K562 (cell line): ENCODE results near the gene RXRA. TPM values are rescaled to one million over a fixed set of nuclear protein-coding genes. Genes with fewer than 3 reads are reported as not detected.

ENCODE experiments used
- ATAC-seq: fragments of 200-7000 bp; cut with Tn5 transposase; 3 replicates; pipeline ENCODE4 v1.9.1; 2020; ENCODE audit warnings: moderate library complexity
- BruUV-seq: library from RNA; stranded (reverse); fragments of 400-500 nt; replicated peaks from 2 replicates; lab custom pipeline; 2021; lab: Mats Ljungman, UMichigan
- CTCF ChIA-PET: fragments of 300-600 bp; formaldehyde crosslinking; extraction: SDS; loops from one replicate; lab custom pipeline; 2021; ENCODE audit warnings: low intra/inter-chr PET ratio; lab: Yijun Ruan, JAX
- POLR2A ChIA-PET: fragments of 300-600, 350-650 bp; sonication (Branson Sonifier 250); formaldehyde crosslinking; extraction: SDS; loops from one replicate; lab custom pipeline; 2021; ENCODE audit warnings: antibody characterized with exemption, inconsistent platforms; lab: Yijun Ruan, JAX
- DNase-seq, 4 experiments: peaks; one replicate each; pipeline versions ENCODE4 v3.0.0 to v3.0.0-alpha.2; 2011 to 2018; ENCODE audit warnings: low spot score in 3 of 4, mixed read lengths in 3 of 4; ENCODE audit errors: extremely low read depth in 1 of 4
- FAIRE-seq: peaks from 2 replicates; lab custom pipeline; 2011; peaks lifted over from hg19 to GRCh38; lab: Jason Lieb, UNC
- H2AFZ ChIP-seq: 2 replicates; pipeline ENCODE4 v1.6.0; 2011; ENCODE audit warnings: low read depth, low read length, control low read depth, inconsistent platforms
- H3K27ac ChIP-seq: fragments of 200-600 bp; 3 replicates; pipeline ENCODE4 v1.8.0; 2011; ENCODE audit warnings: low read depth, mild to moderate bottlenecking, control low read depth, inconsistent platforms, low read length, moderate library complexity, mixed read lengths; ENCODE audit errors: extremely low read depth
- H3K27me3 ChIP-seq, 2 experiments: fragments of 300-600 bp in 1 of 2; 2 replicates in 1 of 2; 3 replicates in 1 of 2; pipeline versions ENCODE4 v1.6.0 to v1.8.0; 2011; ENCODE audit warnings: inconsistent platforms in 2 of 2, low read length in 2 of 2, mild to moderate bottlenecking in 1 of 2, mixed read lengths in 1 of 2, moderate library complexity in 1 of 2; ENCODE audit not compliant: control insufficient read depth in 2 of 2, insufficient read depth in 2 of 2
- H3K36me3 ChIP-seq: fragments of 300-600 bp; 3 replicates; pipeline ENCODE4 v1.8.0; 2011; ENCODE audit warnings: mild to moderate bottlenecking, low read length, inconsistent platforms; ENCODE audit not compliant: control insufficient read depth, insufficient read depth
- H3K4me1 ChIP-seq, 2 experiments: fragments of 200-600 bp in 1 of 2; replicated peaks in 1 of 2; 2 replicates in 1 of 2; 3 replicates in 1 of 2; pipeline versions ENCODE4 v1.5.1 to v1.8.0; 2011; ENCODE audit warnings: inconsistent platforms in 2 of 2, low read length in 2 of 2, mild to moderate bottlenecking in 1 of 2, mixed read lengths in 1 of 2, moderate library complexity in 1 of 2; ENCODE audit not compliant: control insufficient read depth in 2 of 2, insufficient read depth in 2 of 2
- H3K4me2 ChIP-seq: 2 replicates; pipeline ENCODE4 v1.6.1; 2011; ENCODE audit warnings: low read length, control low read depth, inconsistent platforms, mixed read lengths; ENCODE audit not compliant: insufficient read depth
- H3K4me3 ChIP-seq: fragments of 200-600 bp; sonication (generic), shearing (Covaris generic); 2 replicates; pipeline ENCODE4 v1.5.1; 2016; ENCODE audit warnings: control low read depth, inconsistent platforms
- H3K79me2 ChIP-seq: fragments of 200-600 bp; 3 replicates; pipeline ENCODE4 v1.8.0; 2011; ENCODE audit warnings: low read length, inconsistent platforms; ENCODE audit not compliant: control insufficient read depth, insufficient read depth
- H3K9ac ChIP-seq, 2 experiments: 2 replicates each; pipeline versions ENCODE4 v1.6.0 to v1.6.1; 2011; ENCODE audit warnings: low read depth in 2 of 2, low read length in 2 of 2, control low read depth in 1 of 2, inconsistent platforms in 1 of 2, mild to moderate bottlenecking in 1 of 2, mixed read lengths in 1 of 2; ENCODE audit not compliant: insufficient read depth in 1 of 2
- H3K9me1 ChIP-seq: one replicate; pipeline ENCODE4 v1.6.0; 2011; ENCODE audit warnings: inconsistent platforms, mild to moderate bottlenecking, low read length, moderate library complexity; ENCODE audit not compliant: control insufficient read depth, insufficient read depth
- H3K9me3 ChIP-seq: replicated peaks from 2 replicates; pipeline ENCODE4 v1.5.1; 2011; ENCODE audit warnings: low read depth, low read length, inconsistent platforms; ENCODE audit not compliant: control insufficient read depth, insufficient read depth
- H4K20me1 ChIP-seq: replicated peaks from 2 replicates; pipeline ENCODE4 v1.6.1; 2011; ENCODE audit warnings: low read length, inconsistent platforms, mixed read lengths; ENCODE audit not compliant: control insufficient read depth, insufficient read depth
- KLF6 ChIP-seq: fragments of 250-450 bp; sonication (Bioruptor Pico); IDR thresholded peaks from 2 replicates; pipeline ENCODE4 v1.4.0; 2020; ENCODE audit warnings: mild to moderate bottlenecking, moderate library complexity, borderline replicate concordance
- NFYB ChIP-seq: IDR thresholded peaks from 2 replicates; pipeline ENCODE4 v1.6.1; 2011; ENCODE audit warnings: mild to moderate bottlenecking, moderate library complexity; ENCODE audit not compliant: insufficient read length; ENCODE audit errors: extremely low read depth
- PKNOX1 ChIP-seq: fragments of 450-650 bp; IDR thresholded peaks from 2 replicates; pipeline ENCODE4 v1.6.1; 2016
- RAD51 ChIP-seq: fragments of 450-650 bp; IDR thresholded peaks from 2 replicates; pipeline ENCODE4 v1.7.1; 2016; ENCODE audit warnings: low read depth, mild to moderate bottlenecking, borderline replicate concordance
- TOE1 ChIP-seq, 2 experiments: fragments of 450-650 bp in 1 of 2; sonication (generic) in 1 of 2; formaldehyde crosslinking in 1 of 2; IDR thresholded peaks; 2 replicates each; pipeline versions ENCODE4 v1.7.1 to v1.8.0; 2016 to 2022; ENCODE audit warnings: borderline replicate concordance in 2 of 2, mild to moderate bottlenecking in 2 of 2, antibody characterized with exemption in 1 of 2, inconsistent platforms in 1 of 2, low read depth in 1 of 2, missing genetic modification reagents in 1 of 2, moderate library complexity in 1 of 2
- WGBS: fragments of 100-300 bp; shearing (Covaris generic); methylation state at CpG from one replicate; pipeline ENCODE4 v1.1.6; 2016; ENCODE audit warnings: low coverage, mixed read lengths; ENCODE audit not compliant: insufficient coverage; ENCODE audit errors: missing lambda C conversion rate; 5-methylcytosine and 5-hydroxymethylcytosine counted together
- in situ Hi-C: fragments of 300-500 bp; cut with MboI; formaldehyde crosslinking; loops from 4 replicates; pipeline ENCODE4 v1.15.0; 2018; ENCODE audit warnings: inconsistent platforms, mixed read lengths
- intact Hi-C: fragments of 100-400 bp; cut with micrococcal nuclease; formaldehyde crosslinking; loops from 2 replicates; pipeline ENCODE4 v1.14.2; 2022
- polyA plus RNA-seq, 8 experiments: library from polyadenylated mRNA; depleted of rRNA in 4 of 8; stranded (reverse) in 5 of 8; unstranded in 3 of 8; fragments of >200 nt; fragmentation: Nextera tagmentation in 2 of 8; fragmentation: Illumina TruSeq in 1 of 8; extraction: Ambion mirVana in 2 of 8; extraction: Trizol in 1 of 8; gene quantifications; 2 replicates each; pipeline versions ENCODE4 v1.2.1 to v1.2.3, GENCODE V29; 2011 to 2014; ENCODE audit warnings: inconsistent platforms in 1 of 8, missing spikeins in 1 of 8
- total RNA-seq, 7 experiments: library from RNA; depleted of rRNA in 6 of 7; stranded (reverse); fragments of >200 nt in 6 of 7; fragmentation: Illumina TruSeq in 2 of 7; extraction: Trizol in 2 of 7; gene quantifications; 2 replicates each; pipeline versions ENCODE4 v1.2.1 to v1.2.3, GENCODE V29; 2011 to 2021; ENCODE audit warnings: low replicate concordance in 1 of 7
- TF ChIP-seq, protein P1 (sequence below): fragments of 450-650 bp; formaldehyde crosslinking; IDR thresholded peaks from 2 replicates; pipeline ENCODE4 v1.4.0; 2022; ENCODE audit warnings: mild to moderate bottlenecking, moderate library complexity

Gene RXRA
- total and polyA plus RNA-seq, 9 of the 15 experiments (the other 6 are each of a cell fraction or from before 2014, with no cell fraction given) = 0.35 to 23.6 (median 4.6) TPM

DNA sequence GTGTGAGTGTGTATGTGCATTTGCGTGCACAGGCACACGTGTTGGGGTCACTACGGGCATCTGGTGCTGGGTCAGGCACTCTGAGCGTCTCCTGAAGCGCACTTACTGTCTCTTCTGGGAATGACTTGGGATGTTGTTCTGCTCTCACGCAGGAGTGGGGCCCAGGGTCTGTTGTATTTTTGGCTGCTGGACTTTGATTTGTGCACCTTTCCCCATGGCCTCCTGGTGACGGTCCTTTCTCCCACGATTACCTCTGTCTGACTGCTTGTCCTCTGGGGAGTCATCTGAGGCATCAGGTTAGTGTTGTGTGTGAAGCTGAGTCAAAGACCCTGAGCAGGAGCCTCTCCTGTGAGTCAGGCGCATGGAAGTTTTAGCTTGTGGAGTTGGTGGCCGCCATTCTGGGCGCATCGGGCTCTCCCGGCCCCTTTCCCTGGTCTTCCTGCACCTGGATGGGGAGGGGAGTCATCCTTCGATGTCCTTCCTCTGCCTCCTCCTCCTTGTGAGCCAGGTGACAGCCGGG lies 62.1 kb downstream of the RXRA start:
- intact Hi-C loops = no loop called here
- no peak for ATAC-seq
- H3K4me3 ChIP-seq = no peak overlapping the region
- no peak overlapping the region for H3K4me2 ChIP-seq
- H3K9me3 ChIP-seq = no peaks in the 10 kb centered on the region
- CTCF ChIA-PET = no interaction called here
- 53% methylated on average over 11 of the region's 15 CpGs for WGBS
- H3K36me3 ChIP-seq = no peaks in the 10 kb centered on the region
- TF ChIP-seq NFYB (no peak), PKNOX1 (no peak), TOE1 (IDR thresholded peaks at IDR 0.05; ENCODE audit: borderline replicate concordance) (no peak), TOE1 (CRISPR knock-in tag; IDR thresholded peaks at IDR 0.05; ENCODE audit: borderline replicate concordance, low read depth) (no peak), KLF6 (CRISPR knock-in tag) (no peak), RAD51 (no peak)
- TF ChIP-seq, protein P1, sequence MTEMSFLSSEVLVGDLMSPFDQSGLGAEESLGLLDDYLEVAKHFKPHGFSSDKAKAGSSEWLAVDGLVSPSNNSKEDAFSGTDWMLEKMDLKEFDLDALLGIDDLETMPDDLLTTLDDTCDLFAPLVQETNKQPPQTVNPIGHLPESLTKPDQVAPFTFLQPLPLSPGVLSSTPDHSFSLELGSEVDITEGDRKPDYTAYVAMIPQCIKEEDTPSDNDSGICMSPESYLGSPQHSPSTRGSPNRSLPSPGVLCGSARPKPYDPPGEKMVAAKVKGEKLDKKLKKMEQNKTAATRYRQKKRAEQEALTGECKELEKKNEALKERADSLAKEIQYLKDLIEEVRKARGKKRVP (CRISPR knock-in tag) = no peak
- H3K9me1 ChIP-seq = no peaks in the 10 kb centered on the region
- no peak overlapping the region for H3K27ac ChIP-seq
- H3K9ac ChIP-seq = peak overlapping the region in 1 of 2 experiments; percentile 45; a peak in 1 of 4 replicates
- no peak for DNase-seq
- in situ Hi-C loops = no loop called here
- H2AFZ ChIP-seq = no peak overlapping the region
- no peaks in the 10 kb centered on the region; the same call in 2 of the 3 replicates for H3K79me2 ChIP-seq
- H3K4me1 ChIP-seq = peaks cover 0 to 63% of the 10 kb centered on the region in 2 experiments; a peak in 2 of 5 replicates
- POLR2A ChIA-PET = interaction anchor here (0.6 kb wide), 2 partner anchors 37 to 41 kb away, joined by 3 read pairs; no protein-coding TSS in a partner anchor
- H4K20me1 ChIP-seq = peaks cover 53% of the 10 kb centered on the region
- BruUV-seq = no TSS peak
- FAIRE-seq = no peak
- H3K27me3 ChIP-seq = no peaks in the 10 kb centered on the region
